HG03135 (cell line): ENCODE measurements around the gene CNPY1.

ENCODE experiments used
- ATAC-seq: cut with Tn5 transposase; IDR thresholded peaks from one replicate; pipeline ENCODE4 v1.9.1; 2021; ENCODE audit warnings: mild to moderate bottlenecking, moderate library complexity; ENCODE audit not compliant: unreplicated experiment

Gene CNPY1

DNA sequence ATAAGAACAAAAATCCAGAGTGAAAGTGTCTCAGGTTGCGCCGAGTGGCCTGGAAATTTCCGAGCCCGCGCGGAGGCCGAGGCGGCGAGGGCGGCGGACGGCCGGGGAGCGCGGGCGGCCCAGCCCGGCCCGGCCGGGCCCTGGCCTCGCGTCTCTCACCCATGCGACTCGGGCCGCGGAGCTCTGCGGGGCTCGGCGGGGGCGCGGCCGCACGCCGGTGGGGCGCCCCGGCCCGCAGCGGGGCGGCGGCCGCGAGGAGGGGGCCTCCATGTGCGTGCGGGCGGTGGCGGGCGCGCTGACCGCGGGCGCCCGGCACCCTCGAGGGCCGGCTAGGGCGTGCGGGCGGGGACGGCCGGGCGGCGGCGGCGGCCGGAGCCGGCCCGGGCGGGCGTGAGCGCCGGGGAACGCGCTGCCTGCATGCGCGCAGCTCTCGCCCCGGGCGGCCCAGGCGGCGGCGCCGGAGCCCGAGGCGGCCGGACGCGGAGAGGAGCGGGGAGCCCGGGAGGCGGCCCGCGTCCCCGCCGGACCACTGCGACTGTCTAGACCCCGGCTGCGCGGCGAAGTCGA lies 88.7 kb downstream of the CNPY1 start:
- ATAC-seq, result no peak

DNA sequence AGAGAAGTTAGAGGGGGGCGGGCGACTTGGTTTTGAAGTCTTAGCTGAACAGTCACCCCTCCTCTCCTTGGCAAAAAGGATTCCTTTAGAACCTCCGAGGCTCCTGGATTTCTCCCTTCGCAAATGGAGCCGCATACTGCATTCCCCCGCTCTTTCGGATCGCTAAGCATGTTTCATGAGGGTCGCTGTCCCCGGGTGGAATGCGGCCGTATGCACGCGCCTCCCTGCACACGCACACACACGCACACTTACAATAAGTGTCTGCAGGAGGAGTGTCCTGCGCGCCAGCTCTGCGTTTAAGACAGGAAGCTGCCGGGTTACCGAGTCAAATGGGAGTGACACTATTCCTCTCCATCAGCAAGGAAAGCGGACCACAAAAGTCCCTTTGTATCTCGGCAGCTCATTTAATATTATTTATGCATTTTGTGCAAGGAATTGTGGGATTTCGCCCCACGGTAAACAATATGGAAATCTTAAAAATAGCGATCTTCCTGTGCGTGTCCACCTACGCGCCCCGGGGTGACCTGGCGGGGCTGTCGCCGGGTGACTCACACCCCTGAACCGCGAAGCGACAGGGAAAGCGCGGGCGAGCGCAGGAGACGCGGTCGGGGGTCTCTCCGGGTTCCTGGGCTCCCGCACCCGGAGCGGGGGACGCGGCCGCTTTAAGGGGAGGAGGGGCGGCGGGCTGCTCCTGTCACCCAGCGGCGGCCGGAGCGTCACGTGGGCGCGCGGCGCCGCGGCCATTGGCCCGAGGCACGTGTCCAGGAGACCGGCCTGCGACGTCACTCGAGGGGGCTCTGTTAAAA lies 89.4 kb downstream of the CNPY1 start:
- ATAC-seq, result no peak

DNA sequence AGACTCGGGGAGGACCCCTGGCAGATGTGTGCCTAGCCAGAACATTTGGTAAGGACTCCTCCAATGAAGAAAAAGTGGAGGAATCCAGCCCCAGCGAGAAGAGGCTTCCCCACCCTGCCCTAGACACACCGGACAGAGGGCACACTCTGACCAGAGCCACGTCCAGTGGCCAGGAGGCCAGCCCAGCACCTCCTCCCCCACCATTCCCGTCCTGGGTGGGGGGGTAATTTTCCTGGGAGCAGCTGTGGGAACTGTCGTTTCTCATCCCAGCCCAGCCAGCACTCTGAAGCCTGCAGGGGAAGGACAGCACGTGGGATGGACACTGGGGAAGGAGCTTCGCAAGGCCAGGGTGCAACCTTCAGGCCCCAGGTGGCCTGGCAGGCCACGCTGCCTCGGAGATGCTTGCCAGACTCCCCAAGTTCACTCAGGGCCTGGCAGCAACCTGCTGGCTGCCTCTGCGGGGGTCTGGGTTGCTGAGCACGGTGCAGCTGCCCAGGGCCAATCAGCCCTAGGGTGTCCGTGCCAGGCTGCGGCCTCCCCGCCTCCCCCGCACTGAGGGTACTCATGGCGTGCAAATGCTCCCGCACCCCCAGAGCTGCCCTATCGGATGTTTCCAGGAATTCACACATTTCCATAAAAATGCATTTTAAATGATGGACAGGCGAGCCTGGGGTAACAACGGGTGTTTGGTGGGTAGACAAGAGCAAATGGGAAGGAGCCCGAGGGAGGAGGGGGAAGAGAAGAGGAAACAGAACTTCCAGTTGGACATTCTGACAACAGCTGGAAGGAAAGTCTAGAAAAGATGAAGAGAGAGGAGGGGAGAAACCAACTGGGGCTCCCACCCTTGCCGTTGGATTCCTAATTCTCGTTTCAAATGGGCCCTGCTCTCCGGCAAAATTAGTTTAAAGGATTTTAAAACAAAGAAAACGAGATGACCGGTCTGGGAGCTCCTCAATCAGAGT lies 90.3 kb downstream of the CNPY1 start:
- no peak for ATAC-seq

DNA sequence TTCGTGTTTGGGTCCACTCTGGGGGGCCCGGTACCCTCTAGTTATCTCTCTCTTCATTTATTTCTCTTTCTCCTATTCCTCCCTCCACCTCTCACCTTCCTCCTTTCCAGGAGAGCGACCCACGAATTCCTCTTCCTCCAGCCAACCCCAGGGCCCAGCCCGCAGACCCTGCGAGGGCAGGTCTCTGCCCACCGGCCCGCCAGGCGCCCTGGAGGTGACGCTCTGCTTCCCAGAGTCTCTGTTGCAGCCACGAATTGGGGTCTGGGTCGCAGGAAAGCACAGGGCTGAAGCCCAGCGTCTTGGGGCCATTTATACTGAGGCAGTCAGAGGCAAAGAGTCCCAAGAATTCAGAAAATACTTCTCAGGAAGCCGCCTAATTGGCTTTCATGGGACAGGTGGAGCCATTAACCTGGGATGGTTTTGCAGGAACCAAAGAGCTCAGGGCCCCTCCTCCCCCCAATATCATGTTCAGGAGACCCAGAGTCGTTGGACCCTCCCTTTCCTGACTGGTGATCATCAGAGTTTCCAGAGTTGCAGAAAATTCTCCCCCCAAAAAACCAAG lies 91.1 kb downstream of the CNPY1 start:
- no peak for ATAC-seq

GRCh38 chr7:155454183-155455112 lies 91.9 kb downstream of the CNPY1 start:
- ATAC-seq, result no peak

DNA sequence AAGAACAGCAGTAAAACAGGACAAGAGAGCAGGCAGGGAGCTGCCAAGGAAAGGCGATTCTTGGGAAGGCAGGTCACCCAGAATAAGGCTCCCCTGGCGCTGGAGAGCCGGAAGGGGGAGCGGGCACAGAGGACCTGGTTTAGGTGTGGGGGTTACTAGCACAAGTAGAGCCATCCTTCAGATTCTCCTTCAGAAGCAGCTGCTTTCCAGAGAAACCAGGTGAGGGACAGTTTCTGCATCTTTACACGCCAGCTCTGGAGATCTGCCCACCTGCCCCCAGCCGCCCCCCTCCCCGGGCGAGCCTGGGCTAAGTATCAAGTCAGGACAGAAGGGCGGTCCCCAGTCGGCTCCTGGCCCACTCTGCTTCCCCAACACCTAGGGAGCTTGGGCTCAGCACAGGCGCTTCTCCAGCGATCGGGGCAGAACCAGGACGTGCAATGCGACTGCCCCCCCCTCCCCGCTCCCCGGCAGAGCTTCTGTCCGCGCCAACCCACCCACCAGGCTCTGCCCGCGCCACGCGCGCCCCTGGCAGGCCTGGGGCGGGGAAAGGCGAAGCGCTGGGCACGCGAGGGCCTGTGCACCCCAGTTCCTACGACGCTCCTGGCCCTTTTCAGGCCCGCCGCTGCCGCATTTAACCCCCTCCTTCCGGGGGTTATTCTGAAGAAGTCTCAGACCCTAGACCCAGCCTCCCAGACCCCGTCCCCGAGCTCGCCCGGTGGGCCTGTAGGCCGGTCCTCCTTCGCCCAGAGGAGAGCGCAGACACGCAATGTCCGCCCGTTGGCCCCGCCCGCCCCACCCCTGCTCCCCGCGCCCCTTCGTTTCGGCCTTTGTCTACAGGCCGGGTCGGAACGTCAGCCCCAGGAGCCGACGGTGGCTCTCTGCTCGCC lies 92.8 kb downstream of the CNPY1 start:
- ATAC-seq, result no peak

DNA sequence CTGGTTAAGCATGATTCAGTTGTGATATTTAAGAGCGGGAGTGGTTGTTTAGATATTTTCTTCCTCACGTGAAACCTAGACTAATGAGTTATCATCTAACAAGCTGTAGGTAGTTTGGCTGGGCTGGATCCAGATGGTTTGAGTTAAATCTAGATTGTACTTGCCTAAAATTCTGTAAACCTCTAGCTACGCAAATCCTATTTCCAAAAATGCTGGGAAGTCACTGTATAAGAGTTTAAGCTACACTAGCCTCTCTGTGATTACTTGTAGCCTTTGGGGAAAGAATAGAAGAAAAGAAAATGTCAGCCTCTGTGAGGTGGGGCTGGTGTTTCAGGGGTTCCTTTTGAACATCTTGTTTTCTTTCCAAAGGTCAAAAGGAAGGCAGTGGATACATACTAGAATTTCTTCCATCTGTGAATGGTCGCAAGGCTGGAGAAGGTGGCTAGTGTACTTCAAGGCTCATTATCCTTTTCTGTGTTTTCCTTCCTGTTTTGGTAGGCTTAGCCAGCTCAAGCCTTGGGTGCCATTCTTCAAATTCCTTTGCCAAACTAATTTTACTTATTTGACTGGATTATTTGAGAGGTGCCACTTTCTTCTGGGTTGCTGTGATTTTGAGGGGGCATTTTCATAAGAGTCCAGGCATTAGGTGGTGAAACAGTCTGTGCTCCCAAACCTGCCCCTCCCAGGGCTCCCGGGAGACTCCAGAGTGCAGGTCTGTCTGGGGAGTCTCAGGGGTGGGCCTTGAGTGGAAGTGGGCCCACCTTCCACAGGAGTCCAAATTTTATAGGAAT lies 93.7 kb downstream of the CNPY1 start:
- no peak for ATAC-seq

- ATAC-seq, result no peak
Observed at GRCh38 chr7:155451840-155452239, 94.5 kb downstream of the CNPY1 start.
